GM12878 (cell line): ENCODE measurements around the gene PTPRJ. TPM values are rescaled to one million over a fixed set of nuclear protein-coding genes. Genes with fewer than 3 reads are reported as not detected.

ENCODE experiments used
- ATAC-seq: fragments of 200-7000 bp; cut with Tn5 transposase; 3 replicates; pipeline ENCODE4 v1.9.1; 2020; ENCODE audit warnings: mild to moderate bottlenecking, moderate library complexity
- BruUV-seq: library from RNA; stranded (reverse); fragments of 400-500 nt; replicated peaks from 2 replicates; lab custom pipeline; 2021; lab: Mats Ljungman, UMichigan
- CTCF ChIA-PET: fragments of 300-600 bp; sonication (Branson Sonifier 250); formaldehyde crosslinking; extraction: SDS; loops from one replicate; lab custom pipeline; 2021; ENCODE audit warnings: inconsistent platforms; lab: Yijun Ruan, JAX
- POLR2A ChIA-PET: fragments of 350-600 bp; formaldehyde crosslinking; extraction: SDS; loops from one replicate; lab custom pipeline; 2021; ENCODE audit warnings: inconsistent platforms; lab: Charles Lee
- RAD21 ChIA-PET: fragments of 300-600 bp; sonication (Branson Sonifier 250); formaldehyde crosslinking; loops from one replicate; lab custom pipeline; 2023; ENCODE audit warnings: antibody characterized with exemption; ENCODE audit not compliant: unreplicated experiment; lab: Charles Lee
- SMC1A ChIA-PET: fragments of 300-600 bp; sonication (Branson Sonifier 250); formaldehyde crosslinking; loops from one replicate; lab custom pipeline; 2023; ENCODE audit not compliant: unreplicated experiment, uncharacterized antibody; lab: Charles Lee
- DNase-seq: peaks from one replicate; pipeline ENCODE4 v3.0.0-alpha.2; 2011; ENCODE audit warnings: low read depth, low spot score
- FAIRE-seq: peaks from 3 replicates; lab custom pipeline; 2011; peaks lifted over from hg19 to GRCh38; lab: Jason Lieb, UNC
- H2AFZ ChIP-seq: 2 replicates; pipeline ENCODE4 v1.6.0; 2011; ENCODE audit warnings: low read depth, low read length, control low read depth; ENCODE audit not compliant: control insufficient read depth
- H3K27ac ChIP-seq: 2 replicates; pipeline ENCODE4 v1.5.1; 2011; ENCODE audit warnings: control low read depth; ENCODE audit not compliant: control insufficient read depth, insufficient read depth
- H3K27me3 ChIP-seq, 2 experiments: replicated peaks in 1 of 2; 2 replicates each; pipeline versions ENCODE4 v1.6.0 to v1.6.1; 2011; ENCODE audit warnings: low read length in 1 of 2; ENCODE audit not compliant: control insufficient read depth in 2 of 2, insufficient read depth in 2 of 2
- H3K36me3 ChIP-seq, 2 experiments: 2 replicates each; pipeline ENCODE4 v1.5.1; 2011; ENCODE audit warnings: low read length in 1 of 2; ENCODE audit not compliant: control insufficient read depth in 2 of 2, insufficient read depth in 2 of 2
- H3K4me1 ChIP-seq: 2 replicates; pipeline ENCODE4 v1.6.1; 2011; ENCODE audit warnings: mild to moderate bottlenecking, low read length, moderate library complexity, mixed read lengths; ENCODE audit not compliant: control insufficient read depth, insufficient read depth
- H3K4me2 ChIP-seq: 2 replicates; pipeline ENCODE4 v1.6.0; 2011; ENCODE audit warnings: control low read depth; ENCODE audit not compliant: control insufficient read depth, insufficient read depth
- H3K4me3 ChIP-seq: fragments of 200-600 bp; sonication (generic); 2 replicates; pipeline ENCODE4 v1.5.1; 2016
- H3K79me2 ChIP-seq: 2 replicates; pipeline ENCODE4 v1.6.0; 2011; ENCODE audit warnings: low read length; ENCODE audit not compliant: control insufficient read depth, insufficient read depth
- H3K9ac ChIP-seq: 2 replicates; pipeline ENCODE4 v1.8.0; 2011; ENCODE audit warnings: low read length, control low read depth, mixed read lengths; ENCODE audit not compliant: control insufficient read depth, insufficient read depth
- H3K9me3 ChIP-seq: replicated peaks from 3 replicates; pipeline ENCODE4 v1.5.1; 2011; ENCODE audit warnings: mild to moderate bottlenecking, low read length; ENCODE audit not compliant: control insufficient read depth, insufficient read depth
- H4K20me1 ChIP-seq: 2 replicates; pipeline ENCODE4 v1.6.0; 2011; ENCODE audit not compliant: control insufficient read depth, insufficient read depth
- BRCA1 ChIP-seq: IDR thresholded peaks from 2 replicates; pipeline ENCODE4 v1.6.1; 2011; ENCODE audit warnings: low read depth, low read length, improper control_type of control experiment
- CEBPZ ChIP-seq: fragments of 150-350 bp; IDR thresholded peaks from 2 replicates; pipeline ENCODE4 v1.6.1; 2016; ENCODE audit warnings: low read depth, low read length
- CREM ChIP-seq: IDR thresholded peaks from 2 replicates; pipeline ENCODE4 v1.6.1; 2014; ENCODE audit warnings: antibody characterized with exemption, low read depth
- ETV6 ChIP-seq, 2 experiments: fragments of 450-650 bp in 1 of 2; IDR thresholded peaks in 1 of 2; conservative IDR thresholded peaks in 1 of 2; 2 replicates each; pipeline ENCODE4 v1.6.1; 2014; ENCODE audit warnings: antibody characterized with exemption in 1 of 2, borderline replicate concordance in 1 of 2, low read depth in 1 of 2, mild to moderate bottlenecking in 1 of 2, moderate library complexity in 1 of 2
- HCFC1 ChIP-seq: fragments of 150-350 bp; IDR thresholded peaks from 2 replicates; pipeline ENCODE4 v1.6.1; 2014; ENCODE audit warnings: low read length
- MEF2B ChIP-seq: fragments of 450-650 bp; IDR thresholded peaks from 2 replicates; pipeline ENCODE4 v1.6.1; 2018; ENCODE audit warnings: mild to moderate bottlenecking, moderate library complexity; ENCODE audit not compliant: partially characterized antibody, poor library complexity, severe bottlenecking
- NFYB ChIP-seq: IDR thresholded peaks from 2 replicates; pipeline ENCODE4 v1.6.1; 2011; ENCODE audit warnings: low read depth, mild to moderate bottlenecking, low read length, improper control_type of control experiment, moderate library complexity; ENCODE audit not compliant: insufficient read depth
- POLR2AphosphoS2 ChIP-seq: IDR thresholded peaks from 2 replicates; pipeline ENCODE4 v1.6.1; 2011; ENCODE audit warnings: low read depth, mild to moderate bottlenecking, low read length, improper control_type of control experiment, moderate library complexity
- POU2F2 ChIP-seq: IDR thresholded peaks from 3 replicates; pipeline ENCODE4 v1.6.1; 2011; ENCODE audit warnings: low read depth, mild to moderate bottlenecking, low read length, borderline replicate concordance
- RELB ChIP-seq: fragments of 450-650 bp; IDR thresholded peaks from 2 replicates; pipeline ENCODE4 v1.6.1; 2017; ENCODE audit warnings: low read depth, mild to moderate bottlenecking, moderate library complexity
- SMARCA5 ChIP-seq: fragments of 450-650 bp; IDR thresholded peaks from 2 replicates; pipeline ENCODE4 v1.6.1; 2017; ENCODE audit warnings: mild to moderate bottlenecking
- SPI1 ChIP-seq: IDR thresholded peaks from 2 replicates; pipeline ENCODE4 v1.6.1; 2011; ENCODE audit warnings: low read depth, mild to moderate bottlenecking, low read length, moderate library complexity, borderline replicate concordance; ENCODE audit not compliant: insufficient read depth
- USF1 ChIP-seq: IDR thresholded peaks from 2 replicates; pipeline ENCODE4 v1.6.1; 2011; ENCODE audit warnings: borderline replicate concordance, low read depth, mild to moderate bottlenecking, moderate library complexity, mixed read lengths, low read length; ENCODE audit not compliant: insufficient read depth; ENCODE audit errors: extremely low read length
- ZBTB33 ChIP-seq: fragments of 450-650 bp; IDR thresholded peaks from 2 replicates; pipeline ENCODE4 v1.6.1; 2017; ENCODE audit warnings: mild to moderate bottlenecking
- ZNF384 ChIP-seq: IDR thresholded peaks from 2 replicates; pipeline ENCODE4 v1.6.1; 2012; ENCODE audit warnings: low read depth, mild to moderate bottlenecking, low read length, improper control_type of control experiment, borderline replicate concordance
- ZSCAN29 ChIP-seq: fragments of 450-650 bp; IDR thresholded peaks from 2 replicates; pipeline ENCODE4 v1.6.1; 2017; ENCODE audit warnings: mild to moderate bottlenecking, moderate library complexity
- WGBS: methylation state at CpG from one replicate; pipeline ENCODE4 v1.1.6; 2016; ENCODE audit warnings: low lambda C conversion rate; ENCODE audit not compliant: insufficient replicate concordance, insufficient coverage; ENCODE audit errors: missing lambda C conversion rate; 5-methylcytosine and 5-hydroxymethylcytosine counted together
- in situ Hi-C: fragments of 300-500 bp; cut with MboI; formaldehyde crosslinking; loops from 9 replicates; pipeline ENCODE4 v1.14.3; 2018; ENCODE audit warnings: mixed read lengths
- intact Hi-C: fragments of 100-400 bp; cut with micrococcal nuclease; formaldehyde crosslinking; loops from one replicate; pipeline ENCODE4 v1.14.2; 2022; ENCODE audit not compliant: unreplicated experiment
- polyA plus RNA-seq, 11 experiments: library from polyadenylated mRNA; depleted of rRNA in 4 of 11; unstranded in 6 of 11; stranded (reverse) in 5 of 11; fragments of >200 nt; fragmentation: Nextera tagmentation in 4 of 11; fragmentation: Illumina TruSeq in 1 of 11; extraction: Ambion mirVana in 4 of 11; extraction: Trizol in 1 of 11; gene quantifications; 1 replicate in 1 of 11; 2 replicates in 10 of 11; pipeline versions ENCODE4 v1.2.1 to v1.2.3, GENCODE V29; 2011 to 2016; ENCODE audit warnings: inconsistent platforms in 2 of 11, missing spikeins in 2 of 11, low read depth in 1 of 11
- total RNA-seq, 4 experiments: library from RNA; depleted of rRNA in 3 of 4; stranded (reverse); fragments of >200 nt in 3 of 4; fragmentation: Illumina TruSeq in 1 of 4; extraction: Trizol in 1 of 4; gene quantifications; 2 replicates each; pipeline versions ENCODE4 v1.2.1 to v1.2.3, GENCODE V29; 2013 to 2021

PTPRJ gene
- total and polyA plus RNA-seq, 10 of the 15 experiments (the other 5 are each of a cell fraction or from before 2014, with no cell fraction given) = 0.22 to 22.4 (median 7.4) TPM

GRCh38 chr11:47950396-47950795 lies 30.0 kb upstream of the PTPRJ start:
- CTCF ChIA-PET = interaction anchor here (2.3 kb wide), 1 partner anchor 16 kb away, joined by 9 read pairs; no protein-coding TSS in a partner anchor
- FAIRE-seq = peak; percentile 76

More at GRCh38 chr11:47950396-47950795, 30.0 kb upstream of the PTPRJ start:
- no peaks in the 10 kb centered on the region for H3K36me3 ChIP-seq
- peaks cover 8% of the 10 kb centered on the region; the same call in 1 of the 2 replicates for H3K4me1 ChIP-seq
- H3K9me3 ChIP-seq = no peaks in the 10 kb centered on the region
- RAD21 ChIA-PET = no interaction called here
- no TSS peak for BruUV-seq
- H3K79me2 ChIP-seq = no peaks in the 10 kb centered on the region
- no peak overlapping the region for H3K4me2 ChIP-seq
- H3K27ac ChIP-seq = no peak overlapping the region
- WGBS = 0% methylated on average over 3 of the region's 5 CpGs
- H2AFZ ChIP-seq = no peak overlapping the region; the same call in 1 of the 2 replicates
- H4K20me1 ChIP-seq = no peaks in the 10 kb centered on the region
- intact Hi-C loops = no loop called here
- H3K4me3 ChIP-seq = no peak overlapping the region
- DNase-seq (peak; percentile 11), ATAC-seq (peak; percentile 88)
- H3K27me3 ChIP-seq = no peaks in the 10 kb centered on the region
- in situ Hi-C loops = no loop called here
- no peak for TF ChIP-seq MEF2B
- no peak for TF ChIP-seq CEBPZ
- peak in 1 of 2 experiments; percentile 84; a peak in 2 of 4 replicates for TF ChIP-seq ETV6 (conservative IDR thresholded peaks at IDR 0.05 in 1 of 2, IDR thresholded peaks at IDR 0.05 in 1 of 2; ENCODE audit: borderline replicate concordance in 1 of 2, low read depth in 1 of 2)
- no peak for TF ChIP-seq POLR2AphosphoS2
- peak; percentile 63; the same call in 1 of the 2 replicates for TF ChIP-seq NFYB
- no peak for TF ChIP-seq ZSCAN29
- no peak for TF ChIP-seq POU2F2
- TF ChIP-seq RELB = no peak
- TF ChIP-seq CREM = 0 out of 2 replicates have a peak, but pooled peaks have one; percentile 25
- peak; percentile 50; the same call in 1 of the 2 replicates for TF ChIP-seq SPI1
- TF ChIP-seq HCFC1 = no peak
- TF ChIP-seq ZBTB33 = no peak
- 0 out of 2 replicates have a peak, but pooled peaks have one; percentile 16 for TF ChIP-seq ZNF384
- TF ChIP-seq BRCA1 = no peak
- TF ChIP-seq USF1 = no peak
- TF ChIP-seq SMARCA5 = no peak
- H3K9ac ChIP-seq = no peak overlapping the region
- SMC1A ChIA-PET = no interaction called here
- POLR2A ChIA-PET = interaction anchor here (0.7 kb wide), 2 partner anchors 157 to 359 kb away, joined by 4 to 6 read pairs; no protein-coding TSS in a partner anchor
